CD4-positive, alpha-beta T cell treated with Interleukin-17A for 4 hours (primary cell): Measurements from ENCODE around the gene HOXA5.

ENCODE experiments used
- DNase-seq: peaks from one replicate; pipeline ENCODE4 v3.0.0-alpha.2; 2020; ENCODE audit warnings: mixed read lengths

The HOXA5 gene

DNA sequence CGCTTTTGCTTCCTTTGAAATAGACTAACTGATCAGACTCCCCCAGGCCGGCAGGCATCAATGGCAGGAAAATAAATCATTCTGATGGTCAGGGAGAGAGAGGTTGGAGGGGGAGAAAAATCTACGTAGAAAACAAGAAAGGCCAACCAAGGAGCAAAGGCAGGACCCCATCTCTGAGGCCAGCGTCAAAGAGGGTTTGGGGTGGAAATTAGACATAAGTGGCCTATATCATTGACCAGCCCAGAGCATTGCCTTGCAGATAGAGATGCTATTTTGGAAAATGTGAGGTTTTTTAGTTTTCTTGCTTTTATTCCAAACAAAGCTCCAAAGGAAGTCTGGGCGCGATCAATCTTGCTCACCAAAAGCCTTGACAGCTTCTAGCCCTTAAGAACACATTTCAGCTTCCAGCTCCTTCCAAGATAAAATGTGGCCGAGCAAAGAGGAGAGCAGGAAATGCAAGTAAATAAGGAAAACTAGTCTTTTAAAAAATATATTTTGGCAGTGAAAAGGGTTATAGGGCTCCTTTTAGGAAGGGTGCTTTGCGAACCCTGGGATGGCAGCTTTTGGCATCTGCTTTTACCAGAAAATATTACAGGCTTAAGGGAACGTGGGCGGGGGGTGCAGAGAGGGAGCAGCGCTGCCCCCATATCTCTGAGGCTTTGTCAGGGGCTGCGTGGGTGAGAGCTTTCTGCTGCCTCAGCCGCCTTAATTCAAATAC, 39.0 kb downstream of the HOXA5 start:
- no peak for DNase-seq

DNA sequence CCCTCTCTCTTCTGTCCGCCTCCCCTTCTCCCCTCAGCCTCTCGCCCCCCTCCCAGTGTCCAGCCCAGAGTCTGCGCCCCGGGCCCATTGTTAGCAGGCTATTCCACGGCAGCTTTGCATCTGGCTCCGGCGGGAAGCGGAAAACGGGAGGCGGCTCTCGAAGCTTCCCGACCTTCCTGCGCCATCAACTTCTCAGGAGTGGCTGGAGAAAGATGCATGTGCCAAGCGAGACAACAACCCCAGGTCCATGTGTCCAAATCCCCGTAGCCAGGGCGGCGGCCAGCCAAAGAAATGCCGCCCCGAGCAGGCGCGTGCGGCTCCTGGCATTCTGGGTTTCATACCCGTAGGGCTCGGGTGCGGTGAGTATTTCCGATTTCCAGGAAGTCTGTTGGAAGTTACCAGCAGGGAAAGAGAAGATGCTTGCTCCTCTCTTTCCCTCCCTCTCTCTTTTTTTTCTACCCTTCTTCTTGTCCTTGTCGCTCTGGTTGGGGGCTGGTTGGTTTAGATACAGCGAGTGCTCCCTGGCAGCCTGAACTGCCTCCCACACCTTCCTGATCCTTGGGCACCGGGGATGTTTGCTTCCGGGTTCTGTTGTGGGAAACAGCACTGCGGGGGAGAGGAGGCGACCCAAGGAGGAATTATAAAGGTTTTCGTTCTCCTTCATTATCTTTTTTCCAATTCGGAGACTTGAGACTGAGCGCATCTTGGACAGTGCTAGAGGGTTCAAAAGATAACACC, 39.8 kb downstream of the HOXA5 start:
- DNase-seq = no peak

DNA sequence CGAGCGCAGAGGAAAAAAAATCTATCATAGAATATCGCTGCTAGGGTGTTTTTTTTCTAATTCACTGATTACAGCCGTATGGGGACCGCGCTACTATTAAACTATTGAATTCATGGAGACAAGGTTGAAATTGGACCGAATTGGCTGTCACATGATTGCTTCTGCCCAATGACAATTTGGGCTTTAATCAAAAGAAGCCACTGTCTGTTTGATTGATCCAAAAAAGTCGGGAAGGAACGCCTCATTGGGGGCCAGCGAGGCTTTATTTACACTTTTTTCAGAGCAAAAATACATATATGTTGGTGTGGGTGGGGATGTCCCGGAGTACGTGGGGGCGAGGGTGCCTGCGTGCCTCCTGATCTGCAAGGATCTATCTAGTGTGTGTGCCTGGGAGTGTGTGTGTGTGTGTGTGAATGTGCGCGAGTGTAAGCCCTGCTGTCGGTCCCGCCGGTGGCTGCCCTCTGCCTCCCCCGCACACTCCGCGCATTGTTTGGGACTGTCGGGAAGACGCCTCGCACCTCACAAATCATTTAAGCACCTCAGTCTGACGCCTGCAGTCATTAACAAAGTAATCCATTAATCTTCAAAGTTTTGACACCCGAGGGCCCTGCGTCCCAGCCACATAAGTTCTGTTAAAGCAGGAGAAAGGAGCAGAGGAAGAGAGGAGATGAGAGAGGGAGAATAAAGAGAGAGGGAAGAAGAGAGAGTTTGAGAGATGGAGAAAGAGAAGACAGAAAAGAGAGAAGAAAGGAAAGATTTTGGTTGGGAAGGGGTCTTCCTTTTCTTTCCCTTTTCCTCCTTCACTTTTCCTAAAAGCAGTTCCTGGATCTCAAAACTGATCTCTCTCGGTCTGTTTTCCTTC, 40.7 kb downstream of the HOXA5 start, which contains the start of gene HOXA2:
Gene HOXA2 (minus strand): TSS at position 103 of the 862 bp plus-strand sequence. CDS start 183 bp downstream, outside the sequence.
- DNase-seq = no peak

DNA sequence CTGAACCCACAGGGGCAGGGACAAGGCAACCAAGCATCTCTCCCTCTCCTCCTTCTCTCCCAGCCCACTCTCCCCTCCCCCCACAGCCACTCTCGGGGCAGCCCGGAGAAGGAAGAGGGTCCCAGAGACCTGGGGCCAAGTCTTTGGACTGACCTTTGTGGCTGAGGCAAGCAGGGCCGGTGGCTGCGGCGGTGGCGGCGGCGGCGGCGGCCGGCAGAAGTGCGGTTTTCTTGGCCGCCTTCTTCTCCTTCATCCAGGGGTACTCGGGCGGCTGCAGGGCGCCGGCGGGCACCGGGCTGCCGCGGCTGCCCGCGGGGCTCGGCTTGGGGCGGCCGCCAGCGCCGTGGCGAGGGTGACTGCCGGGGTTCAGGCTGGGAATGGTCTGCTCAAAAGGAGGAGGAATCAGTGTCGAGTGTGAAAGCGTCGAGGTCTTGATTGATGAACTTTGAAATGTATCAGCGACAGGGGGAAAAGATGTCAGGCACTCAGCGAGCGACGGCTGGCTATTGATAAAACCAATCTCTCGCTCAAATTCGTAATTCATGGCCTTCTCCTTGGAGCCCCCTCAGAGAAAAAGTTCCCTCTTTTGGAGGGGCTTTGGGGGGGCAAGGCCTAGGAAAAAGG, 41.4 kb downstream of the HOXA5 start:
- no peak for DNase-seq

DNA sequence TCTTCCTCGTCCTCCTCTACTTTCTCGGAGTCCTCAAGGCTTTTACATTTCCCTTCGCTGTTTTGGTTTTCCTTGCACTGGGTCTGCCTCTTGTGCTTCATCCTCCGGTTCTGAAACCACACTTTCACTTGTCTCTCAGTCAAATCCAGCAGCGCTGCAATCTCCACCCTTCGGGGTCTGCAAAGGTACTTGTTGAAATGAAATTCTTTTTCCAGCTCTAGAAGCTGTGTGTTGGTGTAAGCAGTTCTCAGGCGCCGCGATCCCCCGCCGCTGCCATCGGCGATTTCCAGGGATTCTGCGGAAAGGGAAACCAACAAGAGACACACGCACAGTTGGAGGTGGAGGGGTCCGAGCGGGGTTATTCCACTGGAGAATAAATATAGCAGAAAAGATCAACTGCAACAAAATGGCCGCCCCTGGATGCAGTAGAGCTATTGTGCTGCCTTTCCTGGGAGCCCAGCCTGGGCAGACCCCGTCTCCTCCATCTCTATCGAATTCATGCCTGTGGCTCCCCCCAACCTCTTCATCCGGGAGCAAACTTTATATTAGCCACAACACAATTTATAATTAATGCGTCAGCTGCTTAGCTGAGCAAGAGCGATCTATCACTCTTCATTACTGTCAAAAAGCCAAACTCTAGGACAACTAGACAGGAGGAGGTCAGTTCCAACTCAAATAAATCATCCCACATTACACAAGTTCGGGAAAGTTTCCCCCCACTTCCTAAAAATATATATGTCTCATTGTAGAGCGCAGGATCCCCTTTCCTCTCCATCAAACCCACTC, 42.1 kb downstream of the HOXA5 start:
- no peak for DNase-seq

DNA sequence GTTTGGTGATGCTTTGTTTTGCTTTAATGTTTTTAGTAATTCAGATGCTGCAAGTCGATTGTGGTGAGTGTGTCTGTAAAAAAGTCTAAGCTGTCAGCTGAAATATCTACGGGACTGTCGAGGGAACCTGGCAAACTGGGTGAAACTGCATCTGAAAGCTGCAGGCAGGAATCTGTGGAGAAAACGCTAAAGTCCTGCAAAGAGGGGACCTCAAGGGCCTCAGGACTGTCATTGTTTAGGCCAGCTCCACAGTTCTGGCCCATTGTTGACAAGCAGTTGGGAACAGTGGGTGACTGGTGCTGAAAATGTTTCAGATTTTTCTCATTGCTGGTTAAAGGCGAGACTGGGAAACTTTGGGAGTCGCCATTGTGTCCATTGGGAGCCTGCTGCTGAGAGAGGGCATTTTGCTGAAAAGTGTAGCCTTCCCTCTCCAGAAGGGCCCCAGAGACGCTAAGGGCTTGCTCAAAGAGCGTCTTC, 42.7 kb downstream of the HOXA5 start:
- DNase-seq = no peak

DNA sequence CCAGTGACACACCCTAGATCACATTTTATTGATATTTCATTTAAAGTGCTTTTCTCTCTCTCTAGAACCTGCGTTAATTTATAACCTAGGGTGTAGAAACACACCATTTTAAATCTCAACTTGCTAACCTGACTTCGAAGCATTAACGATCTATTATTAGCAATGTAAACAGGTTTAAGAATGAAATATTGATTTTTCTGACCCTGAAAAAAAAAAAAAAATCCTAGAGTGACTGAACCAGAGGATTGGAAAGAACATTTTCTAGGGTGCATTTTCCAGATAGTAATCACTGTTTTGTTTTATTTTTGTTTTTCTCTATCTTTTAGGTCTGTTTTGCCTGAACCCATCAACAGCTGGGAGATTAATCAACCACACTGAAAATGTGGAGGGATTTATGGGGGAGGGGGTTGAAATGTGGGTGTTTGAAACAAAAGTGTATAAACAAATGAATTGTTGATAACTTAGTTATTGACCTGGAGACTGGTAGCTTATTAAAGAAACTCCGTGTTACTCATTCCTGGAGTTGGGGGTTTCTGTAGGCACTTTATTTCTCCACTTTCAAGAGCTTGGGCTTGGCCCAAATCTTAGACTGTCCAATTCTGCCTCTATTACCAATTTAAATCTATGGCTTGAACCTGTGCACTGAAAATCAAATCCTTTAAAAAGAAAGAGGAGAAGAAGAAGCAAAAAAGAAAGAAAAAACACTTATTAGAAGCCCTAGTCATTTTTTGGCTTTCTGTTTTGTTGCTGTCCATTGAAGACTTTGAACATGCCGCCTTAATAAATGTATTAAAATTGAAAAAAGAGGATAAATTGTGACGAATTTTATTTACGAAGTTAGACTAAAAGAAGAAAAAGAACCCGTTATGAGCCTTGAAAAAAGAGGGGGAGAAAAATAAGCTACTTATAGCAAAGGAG, 43.8 kb downstream of the HOXA5 start:
- no peak for DNase-seq

DNA sequence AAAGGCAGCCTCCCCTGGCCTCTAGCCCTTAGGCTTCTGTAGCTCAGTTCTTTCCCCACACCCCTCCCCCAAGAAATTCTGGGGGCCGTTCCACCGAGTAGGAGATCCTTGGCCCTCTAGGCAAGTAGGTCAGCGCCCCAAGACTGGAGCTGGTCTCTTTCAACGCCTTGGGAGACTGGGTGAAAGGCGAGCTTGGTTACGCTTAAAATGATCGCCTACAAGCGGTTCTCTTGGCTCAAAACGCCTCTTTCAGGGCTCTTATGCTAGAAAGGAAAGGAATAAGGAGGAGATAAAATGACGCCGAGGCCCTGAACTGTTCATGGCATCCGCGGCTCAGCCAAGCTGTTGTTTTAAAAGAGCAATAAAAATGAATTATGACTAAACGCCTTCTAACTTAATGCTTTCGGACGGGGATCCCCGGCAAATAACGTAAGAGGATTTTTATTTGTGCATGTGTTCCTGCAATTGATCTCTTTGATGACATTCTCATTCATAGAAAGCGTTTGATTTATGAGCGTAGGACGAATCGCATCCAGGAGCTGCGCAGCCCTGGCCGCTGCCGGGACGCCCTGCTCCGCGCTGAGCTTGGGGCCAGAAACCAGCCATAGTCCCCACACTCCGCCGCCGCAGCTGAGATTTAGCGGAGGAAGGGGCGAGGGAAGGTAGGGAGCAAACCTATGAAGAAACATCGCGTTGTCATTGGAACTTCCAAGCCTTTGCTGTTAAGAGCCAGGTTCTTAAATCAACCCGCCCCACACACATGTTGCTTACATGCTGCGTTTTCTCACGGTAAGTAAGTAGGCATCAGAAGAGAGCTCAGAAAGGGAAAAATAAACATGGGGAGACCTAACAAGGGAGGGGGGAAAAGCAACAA, 44.7 kb downstream of the HOXA5 start:
- DNase-seq = no peak

DNA sequence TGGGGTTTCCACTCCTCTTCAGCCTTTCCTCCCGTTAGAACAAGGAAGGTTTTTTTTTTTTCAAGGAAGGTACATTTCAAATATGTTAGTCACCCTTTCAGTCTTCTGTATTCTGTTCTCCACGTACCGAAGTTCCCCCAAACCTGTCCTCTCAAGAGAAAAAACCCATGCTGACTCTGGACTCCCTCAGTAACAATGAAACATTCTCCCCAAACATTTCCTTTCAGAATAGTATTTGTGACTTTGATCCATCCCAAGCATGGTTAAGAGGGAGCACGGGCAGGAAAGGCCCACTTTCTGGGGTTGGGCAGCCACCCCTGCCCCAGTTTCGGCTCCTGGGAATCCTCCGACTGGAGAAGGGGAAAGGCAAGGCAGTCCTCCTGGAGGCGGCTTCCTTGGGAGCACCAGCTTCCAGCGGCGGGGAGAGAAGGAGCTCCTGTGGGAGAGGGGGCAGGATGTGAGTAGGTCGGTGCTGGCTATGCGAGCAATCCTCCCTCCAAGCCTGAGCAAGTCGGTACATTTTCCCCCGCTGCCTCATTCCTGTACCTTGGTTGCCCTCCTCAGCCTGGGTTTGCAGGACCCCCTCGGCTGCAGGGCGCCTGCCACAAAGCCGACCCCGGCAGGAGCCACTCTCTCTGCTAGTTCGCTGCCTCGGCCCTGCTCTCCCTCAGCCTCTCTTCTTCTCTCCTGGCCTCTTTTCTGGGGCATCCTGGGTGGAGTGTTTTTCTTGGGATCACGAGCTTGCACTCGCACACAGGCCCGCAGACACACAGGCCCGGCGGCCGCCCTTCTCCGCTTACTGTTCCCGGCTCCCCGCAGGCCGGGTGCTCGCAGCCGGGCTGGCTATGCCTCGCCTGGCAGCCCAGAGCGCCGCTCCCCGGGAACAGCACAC, 45.5 kb downstream of the HOXA5 start:
- no peak for DNase-seq

DNA sequence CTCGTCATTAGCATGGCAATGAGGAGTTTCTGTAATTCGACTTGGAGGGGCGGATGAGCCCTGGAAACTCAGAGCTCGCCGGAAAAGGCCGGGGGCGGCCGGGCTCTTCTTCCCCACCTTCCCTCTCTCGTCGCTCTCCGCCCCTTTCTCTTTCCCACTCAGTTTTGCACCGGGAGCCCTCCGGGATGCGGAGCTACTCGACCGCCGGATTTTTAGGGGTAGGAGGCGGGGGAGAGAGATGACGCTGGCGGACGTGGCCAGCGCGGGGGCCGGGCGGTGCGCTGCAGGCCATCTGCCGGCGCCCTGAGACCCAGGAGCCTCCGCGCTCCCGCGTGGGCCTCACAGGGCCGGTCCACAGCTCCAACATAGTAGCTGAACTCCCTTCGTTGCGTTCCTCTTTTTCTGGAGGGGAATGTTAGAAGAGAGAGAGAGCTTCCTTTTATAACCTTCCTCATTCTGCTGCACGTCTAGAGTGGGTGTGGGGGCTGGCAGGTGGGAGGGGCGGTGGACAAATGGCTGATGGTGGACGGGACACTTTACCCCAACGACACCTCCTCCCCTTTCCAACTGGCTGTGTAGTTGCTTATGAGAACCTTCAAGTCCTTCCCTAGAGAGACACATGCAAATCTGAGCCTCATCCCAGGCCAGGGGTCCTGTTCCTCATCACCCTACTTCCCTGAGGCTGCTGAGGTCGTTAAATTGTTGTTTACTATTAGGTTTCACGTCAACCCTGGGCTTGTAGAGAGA, 46.5 kb downstream of the HOXA5 start:
- DNase-seq = peak; percentile 14

DNA sequence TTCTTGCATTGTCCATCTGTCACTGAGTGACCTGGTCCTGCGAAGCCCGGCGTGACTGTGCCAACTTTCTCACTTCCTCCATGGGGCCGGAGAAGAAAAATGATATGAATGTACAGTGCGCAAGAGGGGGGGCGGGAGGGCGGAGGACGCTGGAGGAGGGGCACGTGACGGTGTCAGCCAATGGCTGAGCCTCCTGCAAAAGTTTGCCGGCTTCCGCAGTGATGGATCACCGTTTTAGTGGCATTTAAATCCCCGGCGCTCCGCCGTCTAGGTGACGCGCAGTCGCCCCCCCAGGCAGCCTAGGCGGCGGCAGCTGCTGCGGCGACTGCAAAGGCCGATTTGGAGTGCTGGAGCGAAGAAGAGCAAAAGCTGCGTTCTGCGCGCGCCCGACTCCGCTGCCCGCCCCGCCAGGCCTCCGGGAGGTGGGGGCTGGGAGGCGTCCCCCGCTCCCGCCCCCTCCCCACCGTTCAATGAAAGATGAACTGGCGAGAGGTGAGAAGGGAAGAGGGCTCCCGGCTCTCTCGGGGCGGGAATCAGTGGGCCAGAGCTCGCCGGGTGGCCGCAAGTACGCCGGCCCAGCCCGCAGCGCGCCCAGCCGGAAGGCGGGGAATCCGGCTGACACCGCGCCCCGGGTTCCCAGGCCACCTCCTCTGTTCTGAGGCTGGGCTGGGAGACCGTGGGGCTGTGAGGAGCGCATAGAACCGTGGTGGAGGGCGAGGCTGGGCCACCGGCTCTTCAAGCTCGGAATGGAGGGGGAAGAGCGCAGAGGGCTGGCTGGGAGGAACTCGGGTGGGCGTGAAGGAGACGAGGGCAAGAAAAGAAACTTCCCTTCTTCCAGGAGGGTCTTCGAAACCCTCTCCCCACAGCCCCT, 47.3 kb downstream of the HOXA5 start, which contains the start of gene HOXA1:
Gene HOXA1 (minus strand): TSS at position 104 of the 871 bp plus-strand sequence. CDS start 88 bp downstream, at position 16.
- peak; percentile 83 for DNase-seq

DNA sequence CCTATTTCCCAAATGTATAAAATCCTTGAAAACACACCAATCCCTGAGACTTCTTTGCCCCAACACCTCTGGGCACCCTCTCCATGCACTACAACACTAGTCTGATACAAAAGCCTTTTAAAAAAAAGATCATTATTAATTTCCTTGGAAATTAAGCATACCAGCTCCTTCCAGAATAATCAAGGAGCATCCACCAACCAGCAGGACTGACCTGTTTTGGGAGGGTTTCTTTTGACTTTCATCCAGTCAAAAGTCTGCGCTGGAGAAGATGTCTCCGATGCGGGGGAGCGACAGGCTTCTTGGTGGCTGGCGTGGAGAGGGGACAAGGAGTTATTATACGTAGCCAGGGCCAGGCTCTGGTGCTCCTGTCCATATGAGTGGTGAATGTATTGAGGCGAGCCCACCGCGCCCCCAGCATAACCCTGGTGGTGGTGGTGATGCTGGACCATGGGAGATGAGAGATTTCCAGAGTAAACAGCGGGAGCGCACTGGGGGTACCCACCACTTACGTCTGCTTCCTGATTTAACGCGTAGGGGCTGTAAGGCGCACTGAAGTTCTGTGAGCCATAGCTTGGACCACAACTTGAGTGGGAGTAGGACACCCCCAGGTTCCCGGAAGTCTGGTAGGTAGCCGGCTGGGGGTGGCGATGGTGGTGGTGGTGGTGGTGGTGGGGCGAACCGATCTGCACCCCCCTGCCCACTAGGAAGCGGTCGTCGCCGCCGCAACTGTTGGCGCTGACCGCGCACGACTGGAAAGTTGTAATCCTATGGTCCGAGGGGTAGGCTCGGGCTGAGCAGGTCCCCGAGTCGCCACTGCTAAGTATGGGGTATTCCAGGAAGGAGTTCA, 48.2 kb downstream of the HOXA5 start:
- peak; percentile 27 for DNase-seq

DNA sequence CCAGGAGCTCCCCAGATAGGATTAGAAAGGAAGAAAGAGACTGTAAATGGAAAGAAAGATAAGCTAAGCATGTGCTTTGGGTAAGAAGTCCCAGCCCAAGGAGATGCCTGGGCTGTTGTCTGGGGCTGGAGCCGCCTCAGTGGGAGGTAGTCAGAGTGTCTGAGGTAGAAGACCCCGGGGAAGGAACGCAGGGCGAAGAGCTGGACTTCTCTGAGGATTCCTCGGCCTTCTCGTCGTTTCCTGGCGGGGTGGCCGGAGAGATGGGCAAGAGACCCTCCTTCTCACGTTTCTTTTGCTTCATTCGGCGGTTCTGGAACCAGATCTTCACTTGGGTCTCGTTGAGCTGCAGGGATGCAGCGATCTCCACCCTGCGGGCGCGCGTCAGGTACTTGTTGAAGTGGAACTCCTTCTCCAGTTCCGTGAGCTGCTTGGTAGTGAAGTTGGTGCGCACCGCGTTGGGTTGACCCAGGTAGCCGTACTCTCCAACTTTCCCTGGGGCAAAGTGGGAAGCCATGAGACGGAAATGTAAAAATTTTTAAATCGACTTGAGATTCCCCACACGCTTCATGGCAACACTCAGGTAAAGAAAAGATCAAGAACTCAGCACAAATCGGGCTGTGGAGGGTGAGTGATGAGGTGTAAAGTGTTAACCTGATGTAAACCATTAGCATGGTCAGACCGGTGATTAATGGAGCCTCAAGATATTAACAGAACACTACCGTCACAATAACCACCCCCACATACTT, 49.0 kb downstream of the HOXA5 start:
- DNase-seq = no peak

DNA sequence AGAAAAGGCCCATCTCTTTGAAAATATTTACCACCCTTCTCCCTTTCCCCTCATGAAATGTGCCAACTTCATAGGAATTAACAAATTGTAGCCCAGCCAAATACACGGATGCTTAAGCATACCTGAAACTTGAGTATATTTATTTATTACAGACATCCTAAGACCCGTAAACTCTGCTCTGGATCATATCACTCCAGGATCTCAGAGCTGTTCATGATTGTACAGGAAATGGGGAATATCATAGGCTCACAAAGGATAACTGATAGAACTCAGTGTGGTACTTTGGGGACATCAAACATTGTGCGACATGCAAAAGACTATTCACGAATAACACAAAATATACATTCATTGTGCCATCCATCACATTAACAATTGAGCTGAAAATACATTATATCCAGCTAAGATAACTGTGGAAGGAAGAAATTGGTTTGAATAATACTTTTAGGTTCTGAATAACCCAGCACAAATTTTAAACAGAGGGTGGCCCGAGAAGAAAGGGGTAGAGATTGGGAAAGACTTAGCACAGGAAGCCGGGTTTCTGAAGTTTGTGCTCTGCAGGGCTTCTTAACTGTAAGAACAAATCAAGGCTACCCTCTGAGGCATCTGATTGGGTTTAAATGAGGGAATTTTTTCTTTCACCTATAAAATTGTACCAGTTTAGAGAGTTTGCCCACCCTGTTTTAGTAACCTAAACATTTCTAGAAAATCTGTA, 50.1 kb downstream of the HOXA5 start:
- DNase-seq = no peak

DNA sequence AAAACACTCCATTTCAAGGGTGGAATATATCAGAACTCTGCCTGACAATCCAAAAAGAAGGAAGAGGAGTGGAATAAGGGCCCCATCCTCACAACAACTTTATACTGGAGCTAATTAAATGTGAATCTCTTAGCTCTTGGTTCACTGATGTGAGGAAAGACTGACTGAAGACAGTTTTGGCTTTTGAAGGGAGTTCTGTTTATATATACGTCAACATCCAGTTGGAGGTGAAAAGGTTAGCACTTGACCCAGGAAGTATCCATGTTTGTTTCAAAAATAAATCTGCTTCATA, 50.7 kb downstream of the HOXA5 start:
- DNase-seq = no peak
